SK-N-SH (cell line): ENCODE data around the gene TLR2. TPM values are rescaled to one million over a fixed set of nuclear protein-coding genes. Genes with fewer than 3 reads are reported as not detected.

Source experiments
- CTCF ChIA-PET: fragments of 300-600, 350-600 bp; formaldehyde crosslinking; extraction: SDS; loops from one replicate; lab custom pipeline; 2021; lab: Yijun Ruan, JAX
- POLR2A ChIA-PET: fragments of 350-600 bp; sonication (Branson Sonifier 250); formaldehyde crosslinking; extraction: SDS; loops from one replicate; lab custom pipeline; 2020; ENCODE audit warnings: antibody characterized with exemption, inconsistent platforms; lab: Yijun Ruan, JAX
- DNase-seq: peaks from one replicate; pipeline ENCODE4 v3.0.0; 2012
- H2AFZ ChIP-seq: fragments of 200-600 bp; sonication (generic); 2 replicates; pipeline ENCODE4 v1.8.1; 2016; ENCODE audit warnings: antibody characterized with exemption, mild to moderate bottlenecking, low read depth
- H3F3A ChIP-seq: fragments of 200-600 bp; sonication (generic); replicated peaks from 2 replicates; pipeline ENCODE3; 2016; ENCODE audit warnings: antibody characterized with exemption, mild to moderate bottlenecking; ENCODE audit not compliant: insufficient read depth
- H3K27ac ChIP-seq, 2 experiments: fragments of 200-500 bp in 1 of 2; fragments of 200-600 bp in 1 of 2; sonication (Bioruptor generic) in 1 of 2; sonication (generic), shearing (Covaris generic) in 1 of 2; 2 replicates each; pipeline versions ENCODE4 v1.5.1 to v1.6.1; 2014 to 2016; ENCODE audit warnings: low read depth in 2 of 2, inconsistent platforms in 1 of 2, low read length in 1 of 2, mild to moderate bottlenecking in 1 of 2, mixed read lengths in 1 of 2
- H3K27me3 ChIP-seq: fragments of 200-600 bp; sonication (generic), shearing (Covaris generic); 2 replicates; pipeline ENCODE4 v1.6.1; 2016; ENCODE audit warnings: mixed run types; ENCODE audit not compliant: insufficient read depth
- H3K36me3 ChIP-seq, 2 experiments: fragments of 200-500 bp in 1 of 2; fragments of 200-600 bp in 1 of 2; sonication (Bioruptor generic) in 1 of 2; sonication (generic) in 1 of 2; replicated peaks in 1 of 2; 2 replicates each; pipeline versions ENCODE3 to v1.5.1; 2014 to 2016; ENCODE audit warnings: low read length in 1 of 2, mild to moderate bottlenecking in 1 of 2; ENCODE audit not compliant: insufficient read depth in 2 of 2, control insufficient read depth in 1 of 2
- H3K4me1 ChIP-seq, 2 experiments: fragments of 200-500 bp in 1 of 2; fragments of 200-600 bp in 1 of 2; sonication (Bioruptor generic) in 1 of 2; sonication (generic), shearing (Covaris generic) in 1 of 2; 2 replicates each; pipeline versions ENCODE4 v1.5.1 to v1.6.1; 2014 to 2016; ENCODE audit warnings: low read depth in 1 of 2, low read length in 1 of 2, mixed run types in 1 of 2; ENCODE audit not compliant: insufficient read depth in 2 of 2, control insufficient read depth in 1 of 2
- H3K4me2 ChIP-seq: fragments of 200-600 bp; sonication (generic), shearing (Covaris generic); 2 replicates; pipeline ENCODE4 v1.6.1; 2017; ENCODE audit warnings: mixed run types
- H3K4me3 ChIP-seq, 2 experiments: fragments of 200-500 bp in 1 of 2; fragments of 200-600 bp in 1 of 2; sonication (Bioruptor generic) in 1 of 2; sonication (generic), shearing (Covaris generic) in 1 of 2; 2 replicates each; pipeline versions ENCODE4 v1.5.1 to v1.8.1; 2014 to 2016; ENCODE audit warnings: low read depth in 2 of 2, inconsistent platforms in 1 of 2, low read length in 1 of 2, mild to moderate bottlenecking in 1 of 2, mixed read lengths in 1 of 2, moderate library complexity in 1 of 2
- H3K79me2 ChIP-seq: fragments of 200-600 bp; sonication (generic); 2 replicates; pipeline ENCODE4 v1.8.1; 2017; ENCODE audit warnings: mild to moderate bottlenecking; ENCODE audit not compliant: insufficient read depth
- H3K9ac ChIP-seq: fragments of 200-600 bp; sonication (generic); 2 replicates; pipeline ENCODE4 v1.6.1; 2017; ENCODE audit warnings: mixed run types
- H3K9me2 ChIP-seq: fragments of 200-600 bp; sonication (generic); 2 replicates; pipeline ENCODE4 v1.6.1; 2017; ENCODE audit warnings: mixed run types
- H3K9me3 ChIP-seq: fragments of 200-600 bp; sonication (generic); 2 replicates; pipeline ENCODE4 v1.6.1; 2017; ENCODE audit warnings: mixed run types, mild to moderate bottlenecking, moderate library complexity
- H4K20me1 ChIP-seq: fragments of 200-600 bp; sonication (generic); 2 replicates; pipeline ENCODE4 v1.6.1; 2017; ENCODE audit warnings: mild to moderate bottlenecking, mixed run types; ENCODE audit not compliant: insufficient read depth
- CHD2 ChIP-seq: fragments of 150-350 bp; IDR thresholded peaks from 2 replicates; pipeline ENCODE4 v1.6.1; 2018; ENCODE audit warnings: low read length; ENCODE audit not compliant: partially characterized antibody
- CTCF ChIP-seq: fragments of 200-600 bp; sonication (generic); IDR thresholded peaks from 2 replicates; pipeline ENCODE4 v1.6.1; 2017; ENCODE audit warnings: antibody characterized with exemption, mild to moderate bottlenecking, moderate library complexity
- EZH2phosphoT487 ChIP-seq: fragments of 200-600 bp; sonication (generic); IDR thresholded peaks from 2 replicates; pipeline ENCODE4 v1.6.1; 2017; ENCODE audit warnings: low read depth, mixed run types, mild to moderate bottlenecking, antibody characterized with exemption, moderate library complexity, borderline replicate concordance
- FOSL2 ChIP-seq: IDR thresholded peaks from 2 replicates; pipeline ENCODE4 v1.4.0; 2012; ENCODE audit warnings: low read depth, mild to moderate bottlenecking, moderate library complexity, borderline replicate concordance
- GABPA ChIP-seq: IDR thresholded peaks from 2 replicates; pipeline ENCODE4 v1.4.0; 2012; ENCODE audit warnings: low read depth, mild to moderate bottlenecking
- JUND ChIP-seq: IDR thresholded peaks from 2 replicates; pipeline ENCODE4 v1.4.0; 2012
- MEF2A ChIP-seq: IDR thresholded peaks from 2 replicates; pipeline ENCODE4 v1.4.0; 2012; ENCODE audit warnings: low read depth, borderline replicate concordance
- NRF1 ChIP-seq: IDR thresholded peaks from 2 replicates; pipeline ENCODE4 v1.6.1; 2012; ENCODE audit warnings: low read depth, mild to moderate bottlenecking, low read length
- RCOR1 ChIP-seq: fragments of 150-350 bp; IDR thresholded peaks from 2 replicates; pipeline ENCODE4 v1.6.1; 2017; ENCODE audit warnings: antibody characterized with exemption, low read length
- REST ChIP-seq: IDR thresholded peaks from 2 replicates; pipeline ENCODE4 v1.6.1; 2012; ENCODE audit warnings: mild to moderate bottlenecking, low read depth, low read length, moderate library complexity
- RFX5 ChIP-seq: IDR thresholded peaks from 2 replicates; pipeline ENCODE4 v1.6.1; 2012; ENCODE audit warnings: mild to moderate bottlenecking, improper control_type of control experiment, low read length
- SMC3 ChIP-seq: IDR thresholded peaks from 2 replicates; pipeline ENCODE4 v1.6.1; 2012; ENCODE audit warnings: low read depth, low read length, improper control_type of control experiment
- TEAD4 ChIP-seq: IDR thresholded peaks from 2 replicates; pipeline ENCODE4 v1.4.0; 2012; ENCODE audit warnings: mild to moderate bottlenecking, borderline replicate concordance; ENCODE audit not compliant: insufficient read depth
- YY1 ChIP-seq: IDR thresholded peaks from 2 replicates; pipeline ENCODE4 v1.4.0; 2012; ENCODE audit warnings: low read depth, mild to moderate bottlenecking
- ZBTB33 ChIP-seq: IDR thresholded peaks from 2 replicates; pipeline ENCODE4 v1.4.0; 2012; ENCODE audit warnings: low read depth, borderline replicate concordance
- polyA plus RNA-seq, 3 experiments: library from polyadenylated mRNA; depleted of rRNA; stranded (reverse); fragments of >200 nt; gene quantifications; 2 replicates each; pipeline ENCODE4 v1.2.3, GENCODE V29; 2012
- TF ChIP-seq, protein P1 (sequence below): IDR thresholded peaks from 2 replicates; pipeline ENCODE4 v1.4.0; 2012; ENCODE audit warnings: low read depth

TLR2 gene
- polyA plus RNA-seq, 1 of the 3 experiments (the other 2 are of a cell fraction) = 0.18 TPM

DNA sequence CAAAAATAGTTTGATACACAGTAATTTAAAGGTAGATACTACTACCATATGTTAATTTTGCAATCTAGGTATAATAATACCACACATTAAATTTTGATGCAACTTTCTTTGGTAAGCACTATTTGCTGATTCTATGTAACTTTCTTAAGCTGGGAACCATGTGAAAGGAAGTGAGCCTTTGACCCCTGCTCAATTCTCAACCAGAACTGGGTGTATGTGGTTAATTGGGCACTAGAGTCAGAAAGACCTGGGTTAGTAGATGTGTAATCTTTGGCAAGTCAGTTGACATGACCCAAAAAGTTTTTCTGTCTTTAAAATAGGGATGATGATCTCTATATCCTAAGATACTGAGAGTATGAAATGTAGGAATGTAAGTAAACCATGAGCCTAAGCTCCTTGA, 22.4 kb downstream of the TLR2 start:
- Histone ChIP-seq H3F3A (no peaks in the 10 kb centered on the region), H3K36me3 (no peaks in the 10 kb centered on the region), H3K4me2 (no peak overlapping the region), H3K9me3 (no peaks in the 10 kb centered on the region), H3K27ac (no peak overlapping the region), H3K27me3 (no peaks in the 10 kb centered on the region; the same call in 1 of the 2 replicates)
- TF ChIP-seq ZBTB33 (no peak), CTCF (no peak), YY1 (no peak), REST (no peak), TEAD4 (no peak), EZH2phosphoT487 (no peak), SMC3 (no peak), RFX5 (no peak), MEF2A (no peak), GABPA (no peak), CHD2 (no peak), JUND (no peak), FOSL2 (no peak), NRF1 (no peak), RCOR1 (no peak)
- TF ChIP-seq, protein P1, sequence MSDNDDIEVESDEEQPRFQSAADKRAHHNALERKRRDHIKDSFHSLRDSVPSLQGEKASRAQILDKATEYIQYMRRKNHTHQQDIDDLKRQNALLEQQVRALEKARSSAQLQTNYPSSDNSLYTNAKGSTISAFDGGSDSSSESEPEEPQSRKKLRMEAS = no peak
- TF ChIP-seq, all 33 proteins: peak for 0
- Histone ChIP-seq H3K79me2 (no peaks in the 10 kb centered on the region), H3K9ac (no peak overlapping the region), H3K4me3 (no peak overlapping the region), H3K4me1 (no peaks in the 10 kb centered on the region), H2AFZ (no peak overlapping the region), H4K20me1 (no peaks in the 10 kb centered on the region), H3K9me2 (no peaks in the 10 kb centered on the region)
- DNase-seq = no peak
- POLR2A ChIA-PET = no interaction called here
- CTCF ChIA-PET = no interaction called here
